ENCODE results near the gene PCDHGB1.
A peak's percentile ranks its signal among the peaks of the same experiment; 100 is the strongest.
"Not testable (repeated sequence)": the region's sequence is repeated elsewhere in the genome, so short reads cannot be mapped to it uniquely, and the experiment has no call there.

Gene PCDHGB1

GRCh38 chr5:141371572-141372475 is 21.9 kb downstream of the PCDHGB1 start:
- H3K4me3 ChIP-seq (ENCODE audit: control insufficient read depth, low read depth, low read length) = no peak overlapping the region
- TF ChIP-seq, protein P1, sequence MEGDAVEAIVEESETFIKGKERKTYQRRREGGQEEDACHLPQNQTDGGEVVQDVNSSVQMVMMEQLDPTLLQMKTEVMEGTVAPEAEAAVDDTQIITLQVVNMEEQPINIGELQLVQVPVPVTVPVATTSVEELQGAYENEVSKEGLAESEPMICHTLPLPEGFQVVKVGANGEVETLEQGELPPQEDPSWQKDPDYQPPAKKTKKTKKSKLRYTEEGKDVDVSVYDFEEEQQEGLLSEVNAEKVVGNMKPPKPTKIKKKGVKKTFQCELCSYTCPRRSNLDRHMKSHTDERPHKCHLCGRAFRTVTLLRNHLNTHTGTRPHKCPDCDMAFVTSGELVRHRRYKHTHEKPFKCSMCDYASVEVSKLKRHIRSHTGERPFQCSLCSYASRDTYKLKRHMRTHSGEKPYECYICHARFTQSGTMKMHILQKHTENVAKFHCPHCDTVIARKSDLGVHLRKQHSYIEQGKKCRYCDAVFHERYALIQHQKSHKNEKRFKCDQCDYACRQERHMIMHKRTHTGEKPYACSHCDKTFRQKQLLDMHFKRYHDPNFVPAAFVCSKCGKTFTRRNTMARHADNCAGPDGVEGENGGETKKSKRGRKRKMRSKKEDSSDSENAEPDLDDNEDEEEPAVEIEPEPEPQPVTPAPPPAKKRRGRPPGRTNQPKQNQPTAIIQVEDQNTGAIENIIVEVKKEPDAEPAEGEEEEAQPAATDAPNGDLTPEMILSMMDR (conservative IDR thresholded peaks at IDR 0.05; ENCODE audit: control insufficient read depth, insufficient read depth, low read depth, low read length) = no peak
- DNase-seq (ENCODE audit: low read depth) = no peak

GRCh38 chr5:141373673-141374317 is 23.9 kb downstream of the PCDHGB1 start, which contains the start of gene PCDHGA6:
TSS of gene PCDHGA6 (plus strand) at chr5:141373891. CDS start at chr5:141374084, 193 bp downstream.
- peak within 1 kb of the TSS; percentile 44 for H3K4me3 ChIP-seq (ENCODE audit: control insufficient read depth, low read depth, low read length)
- TF ChIP-seq, protein P1 (conservative IDR thresholded peaks at IDR 0.05; ENCODE audit: control insufficient read depth, insufficient read depth, low read depth, low read length) = peak; percentile 64
- peak; percentile 50 for DNase-seq (ENCODE audit: low read depth)

- DNase-seq (ENCODE audit: low read depth) = no peak
- TF ChIP-seq, protein P1 (conservative IDR thresholded peaks at IDR 0.05; ENCODE audit: control insufficient read depth, insufficient read depth, low read depth, low read length) = no peak
- no peak overlapping the region for H3K4me3 ChIP-seq (ENCODE audit: control insufficient read depth, low read depth, low read length)
These were observed 24.7 kb downstream of the PCDHGB1 start for GRCh38 chr5:141374627-141375026.

GRCh38 chr5:141375444-141376155 is 25.7 kb downstream of the PCDHGB1 start:
- DNase-seq (ENCODE audit: low read depth); H3K4me3 ChIP-seq (ENCODE audit: control insufficient read depth, low read depth, low read length): not testable (repeated sequence)
- TF ChIP-seq, protein P1 (conservative IDR thresholded peaks at IDR 0.05; ENCODE audit: control insufficient read depth, insufficient read depth, low read depth, low read length) = peak; percentile 9

GRCh38 chr5:141382469-141383294 is 32.8 kb downstream of the PCDHGB1 start, which contains the start of gene PCDHGA7:
TSS of gene PCDHGA7 (plus strand) at chr5:141382742. CDS start at chr5:141382900, 158 bp downstream.
- TF ChIP-seq, protein P1 (conservative IDR thresholded peaks at IDR 0.05; ENCODE audit: control insufficient read depth, insufficient read depth, low read depth, low read length) = peak; percentile 60
- peak; percentile 54 for DNase-seq (ENCODE audit: low read depth)
- peak within 1 kb of the TSS; percentile 57 for H3K4me3 ChIP-seq (ENCODE audit: control insufficient read depth, low read depth, low read length)

All from fibroblast of mammary gland (primary cell).